ENCODE measurements around the gene PMM1. TPM values are rescaled to one million over a fixed set of nuclear protein-coding genes. Genes with fewer than 3 reads are reported as not detected.

The PMM1 gene
- polyA plus RNA-seq, 1 of the 3 experiments (the other 2 are of a cell fraction): 46.4 TPM

DNA sequence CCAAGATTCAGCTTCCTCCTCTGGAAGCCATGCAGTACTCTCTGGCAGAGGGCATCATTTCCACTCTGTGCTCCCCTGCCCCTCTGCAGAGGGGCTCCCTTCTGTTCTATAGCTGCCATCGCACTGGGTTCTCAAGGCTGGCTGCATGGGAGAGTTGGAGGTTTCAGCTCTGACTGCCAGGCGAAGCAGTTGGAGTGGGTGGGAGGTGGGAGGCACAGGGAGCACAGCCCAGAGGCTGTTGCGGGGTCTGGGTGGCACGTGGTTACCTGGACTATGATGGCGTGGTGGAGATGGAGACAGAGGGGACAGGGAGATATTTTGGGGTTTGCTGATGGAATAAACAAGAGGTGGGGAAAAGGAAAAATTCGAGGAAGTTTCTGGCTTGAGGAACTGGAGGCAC lies 4.8 kb downstream of the PMM1 start:
- ChIA-PET POLR2A (no interaction called here), CTCF (no interaction called here)
- Histone ChIP-seq H3K4me2 (no peak overlapping the region), H3K36me3 (replicated peaks in 1 of 2; ENCODE audit: control insufficient read depth in 1 of 2, insufficient read depth in 2 of 2, low read length in 1 of 2) (no peaks in the 10 kb centered on the region), H3K79me2 (ENCODE audit: insufficient read depth) (peaks cover 17% of the 10 kb centered on the region; the same call in 1 of the 2 replicates), H2AFZ (ENCODE audit: low read depth) (no peak overlapping the region), H3K9ac (no peak overlapping the region), H3K4me3 (ENCODE audit: low read depth in 2 of 2, low read length in 1 of 2) (no peak overlapping the region), H3K9me3 (no peaks in the 10 kb centered on the region), H4K20me1 (ENCODE audit: insufficient read depth) (no peaks in the 10 kb centered on the region), H3K9me2 (no peaks in the 10 kb centered on the region), H3K27ac (ENCODE audit: low read depth in 2 of 2, low read length in 1 of 2) (no peak overlapping the region), H3K4me1 (ENCODE audit: control insufficient read depth in 1 of 2, insufficient read depth in 2 of 2, low read depth in 1 of 2, low read length in 1 of 2) (peaks cover 0 to 5% of the 10 kb centered on the region in 2 experiments; a peak in 1 of 4 replicates), H3K27me3 (ENCODE audit: insufficient read depth) (no peaks in the 10 kb centered on the region), H3F3A (replicated peaks; ENCODE audit: insufficient read depth) (no peaks in the 10 kb centered on the region)
- 90% methylated on average over 5 of the region's 6 CpGs for WGBS (ENCODE audit: low lambda C conversion rate)
- no peak for DNase-seq
- TF ChIP-seq RCOR1 (IDR thresholded peaks at IDR 0.05; ENCODE audit: low read length) (no peak), JUND (IDR thresholded peaks at IDR 0.05) (no peak), RXRA (IDR thresholded peaks at IDR 0.05; ENCODE audit: borderline replicate concordance, low read depth) (no peak), RFX5 (IDR thresholded peaks at IDR 0.05; ENCODE audit: low read length) (no peak), FOXM1 (IDR thresholded peaks at IDR 0.05; ENCODE audit: low read depth) (no peak), YY1 (IDR thresholded peaks at IDR 0.05; ENCODE audit: low read depth) (no peak), FOSL2 (IDR thresholded peaks at IDR 0.05; ENCODE audit: borderline replicate concordance, low read depth) (no peak), FOXJ3 (CRISPR knock-in tag; IDR thresholded peaks at IDR 0.05) (no peak), REST (IDR thresholded peaks at IDR 0.05; ENCODE audit: low read depth, low read length) (no peak), CHD2 (IDR thresholded peaks at IDR 0.05; ENCODE audit: low read length, partially characterized antibody) (no peak), TAF1 (IDR thresholded peaks at IDR 0.05; ENCODE audit: borderline replicate concordance, low read depth, low read length) (no peak), GATA2 (CRISPR knock-in tag; IDR thresholded peaks at IDR 0.05) (no peak), RAD21 (IDR thresholded peaks at IDR 0.05; ENCODE audit: low read length) (no peak), EZH2phosphoT487 (IDR thresholded peaks at IDR 0.05; ENCODE audit: borderline replicate concordance, low read depth) (no peak), ZBTB33 (IDR thresholded peaks at IDR 0.05; ENCODE audit: borderline replicate concordance, low read depth) (no peak)
- TF ChIP-seq, protein P1, sequence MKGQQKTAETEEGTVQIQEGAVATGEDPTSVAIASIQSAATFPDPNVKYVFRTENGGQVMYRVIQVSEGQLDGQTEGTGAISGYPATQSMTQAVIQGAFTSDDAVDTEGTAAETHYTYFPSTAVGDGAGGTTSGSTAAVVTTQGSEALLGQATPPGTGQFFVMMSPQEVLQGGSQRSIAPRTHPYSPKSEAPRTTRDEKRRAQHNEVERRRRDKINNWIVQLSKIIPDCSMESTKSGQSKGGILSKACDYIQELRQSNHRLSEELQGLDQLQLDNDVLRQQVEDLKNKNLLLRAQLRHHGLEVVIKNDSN (IDR thresholded peaks at IDR 0.05; ENCODE audit: borderline replicate concordance, low read depth): no peak
- TF ChIP-seq, protein P2, sequence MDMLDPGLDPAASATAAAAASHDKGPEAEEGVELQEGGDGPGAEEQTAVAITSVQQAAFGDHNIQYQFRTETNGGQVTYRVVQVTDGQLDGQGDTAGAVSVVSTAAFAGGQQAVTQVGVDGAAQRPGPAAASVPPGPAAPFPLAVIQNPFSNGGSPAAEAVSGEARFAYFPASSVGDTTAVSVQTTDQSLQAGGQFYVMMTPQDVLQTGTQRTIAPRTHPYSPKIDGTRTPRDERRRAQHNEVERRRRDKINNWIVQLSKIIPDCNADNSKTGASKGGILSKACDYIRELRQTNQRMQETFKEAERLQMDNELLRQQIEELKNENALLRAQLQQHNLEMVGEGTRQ (IDR thresholded peaks at IDR 0.05; ENCODE audit: borderline replicate concordance, low read depth, low read length): no peak
- TF ChIP-seq, protein P3, sequence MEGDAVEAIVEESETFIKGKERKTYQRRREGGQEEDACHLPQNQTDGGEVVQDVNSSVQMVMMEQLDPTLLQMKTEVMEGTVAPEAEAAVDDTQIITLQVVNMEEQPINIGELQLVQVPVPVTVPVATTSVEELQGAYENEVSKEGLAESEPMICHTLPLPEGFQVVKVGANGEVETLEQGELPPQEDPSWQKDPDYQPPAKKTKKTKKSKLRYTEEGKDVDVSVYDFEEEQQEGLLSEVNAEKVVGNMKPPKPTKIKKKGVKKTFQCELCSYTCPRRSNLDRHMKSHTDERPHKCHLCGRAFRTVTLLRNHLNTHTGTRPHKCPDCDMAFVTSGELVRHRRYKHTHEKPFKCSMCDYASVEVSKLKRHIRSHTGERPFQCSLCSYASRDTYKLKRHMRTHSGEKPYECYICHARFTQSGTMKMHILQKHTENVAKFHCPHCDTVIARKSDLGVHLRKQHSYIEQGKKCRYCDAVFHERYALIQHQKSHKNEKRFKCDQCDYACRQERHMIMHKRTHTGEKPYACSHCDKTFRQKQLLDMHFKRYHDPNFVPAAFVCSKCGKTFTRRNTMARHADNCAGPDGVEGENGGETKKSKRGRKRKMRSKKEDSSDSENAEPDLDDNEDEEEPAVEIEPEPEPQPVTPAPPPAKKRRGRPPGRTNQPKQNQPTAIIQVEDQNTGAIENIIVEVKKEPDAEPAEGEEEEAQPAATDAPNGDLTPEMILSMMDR (IDR thresholded peaks at IDR 0.05): no peak

Measured in SK-N-SH (cell line).